Astrocyte of the hippocampus (primary cell): ENCODE data around the gene CCDC30.
A peak's percentile ranks its signal among the peaks of the same experiment; 100 is the strongest.

Experiments used
- DNase-seq: peaks from one replicate; pipeline ENCODE4 v3.0.0; 2011; ENCODE audit warnings: low read depth, low spot score

Gene CCDC30

GRCh38 chr1:42690477-42691156, 227.5 kb downstream of the CCDC30 start:
- peak; percentile 18 for DNase-seq

- no peak for DNase-seq
Measured at GRCh38 chr1:42691157-42691498, 228.0 kb downstream of the CCDC30 start.

- DNase-seq, result no peak
Measured at GRCh38 chr1:42692461-42692860, 229.4 kb downstream of the CCDC30 start.

GRCh38 chr1:42692911-42693310, 229.8 kb downstream of the CCDC30 start:
- DNase-seq, result no peak

- DNase-seq, result no peak
Measured at GRCh38 chr1:42698081-42698813, 235.2 kb downstream of the CCDC30 start.

GRCh38 chr1:42700006-42700405, 236.9 kb downstream of the CCDC30 start:
- no peak for DNase-seq

GRCh38 chr1:42703888-42704464, 240.9 kb downstream of the CCDC30 start:
- no peak for DNase-seq
